HG02623 (cell line): ENCODE measurements around the gene ZNF787.
"Not testable (repeated sequence)": the region's sequence is repeated elsewhere in the genome, so short reads cannot be mapped to it uniquely, and the experiment has no call there.

Source experiments
- ATAC-seq: cut with Tn5 transposase; IDR thresholded peaks from one replicate; pipeline ENCODE4 v1.9.1; 2021; ENCODE audit warnings: moderate library complexity; ENCODE audit not compliant: unreplicated experiment

ZNF787 gene

DNA sequence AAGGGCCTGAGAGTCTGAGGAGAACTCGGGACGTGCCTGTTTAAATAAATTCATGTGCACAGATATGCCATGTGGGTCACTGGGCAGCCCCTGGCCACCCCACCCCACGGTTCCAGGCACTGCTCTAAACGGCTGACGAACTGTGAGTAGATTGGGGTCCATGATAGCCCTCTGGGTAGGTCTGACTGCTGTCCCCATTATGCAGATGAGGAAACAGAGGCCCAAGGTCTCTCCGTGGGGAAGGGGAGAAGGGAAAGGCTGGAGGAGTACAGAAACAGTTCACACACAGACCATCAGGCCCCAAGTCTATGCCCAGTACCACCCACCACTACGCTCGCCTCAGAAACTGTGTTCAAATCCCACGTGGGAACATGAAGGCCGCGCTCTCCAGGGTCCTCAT, 14.1 kb downstream of the ZNF787 start:
- no peak for ATAC-seq

DNA sequence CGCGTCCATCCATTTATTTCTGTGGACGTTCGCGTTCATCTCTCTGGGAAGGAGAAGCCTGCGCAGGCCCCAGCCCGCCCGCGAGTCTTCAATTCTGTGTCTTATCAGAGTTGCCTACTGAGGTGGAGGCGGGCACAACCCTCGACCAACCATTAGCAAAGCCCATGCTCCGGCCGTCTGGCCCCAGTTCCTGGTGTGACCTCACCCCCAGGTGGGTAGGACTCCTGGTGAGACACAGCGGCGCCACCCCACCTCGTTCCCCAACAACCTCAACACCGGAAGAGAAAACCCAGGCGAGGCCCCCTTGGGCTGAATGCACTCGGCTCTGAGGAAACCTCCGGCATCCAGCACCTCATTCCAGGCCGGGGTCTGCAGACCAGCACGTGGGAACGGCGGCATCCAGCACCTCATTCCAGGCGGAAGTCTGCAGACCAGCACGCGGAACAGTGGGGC, 14.7 kb downstream of the ZNF787 start:
- no peak for ATAC-seq

DNA sequence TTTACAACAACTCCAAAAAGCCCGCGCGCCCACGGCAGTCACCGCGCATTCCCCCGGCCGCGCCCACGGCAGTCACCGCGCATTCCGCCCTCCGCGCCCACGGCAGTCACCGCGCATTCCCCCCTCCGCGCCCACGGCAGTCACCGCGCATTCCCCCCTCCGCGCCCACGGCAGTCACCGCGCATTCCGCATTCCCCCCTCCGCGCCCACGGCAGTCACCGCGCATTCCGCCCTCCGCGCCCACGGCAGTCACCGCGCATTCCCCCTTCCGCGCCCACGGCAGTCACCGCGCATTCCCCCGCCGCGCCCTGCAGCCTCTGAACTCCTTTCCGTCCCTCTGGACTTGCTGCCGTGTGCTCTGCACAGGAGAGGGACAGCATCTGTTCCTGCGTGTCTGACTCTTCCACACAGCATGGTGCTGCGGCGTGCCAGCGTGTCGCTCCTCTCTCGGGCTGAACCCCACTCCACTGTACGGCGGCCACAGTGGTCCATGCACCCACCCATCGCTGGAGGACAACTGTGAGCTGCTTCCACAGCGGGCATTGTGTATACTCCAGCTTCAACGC, 15.2 kb downstream of the ZNF787 start:
- not testable (repeated sequence) for ATAC-seq

DNA sequence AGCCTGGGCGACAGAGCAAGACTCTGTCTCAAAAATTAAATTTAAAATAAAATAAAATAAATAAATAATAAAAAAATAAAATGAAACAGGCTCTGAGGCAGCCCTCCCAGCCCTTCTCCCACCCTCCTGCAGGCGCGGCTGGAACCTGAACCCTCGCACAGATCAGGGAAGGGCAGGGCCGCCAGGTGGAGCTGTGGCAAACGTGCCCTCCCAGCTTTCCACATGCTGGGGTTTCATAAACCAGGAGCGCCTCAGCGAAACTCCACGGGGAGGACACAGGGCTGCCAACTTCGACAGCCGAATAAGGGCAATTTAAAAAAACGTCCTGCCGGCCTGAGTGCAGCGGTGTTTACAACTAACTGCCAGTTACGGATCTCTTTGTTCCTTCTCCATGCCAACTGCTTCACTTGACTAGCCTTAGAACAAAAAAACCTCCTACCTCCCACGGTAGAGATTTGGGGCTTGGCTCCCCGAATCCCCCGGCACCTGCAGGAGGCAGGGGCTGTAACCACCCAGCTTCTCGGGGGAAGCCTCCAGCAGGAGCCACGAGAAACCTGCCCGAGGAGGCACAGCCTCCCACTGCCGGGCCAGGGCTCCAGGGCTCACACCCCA, 15.9 kb downstream of the ZNF787 start:
- no peak for ATAC-seq

DNA sequence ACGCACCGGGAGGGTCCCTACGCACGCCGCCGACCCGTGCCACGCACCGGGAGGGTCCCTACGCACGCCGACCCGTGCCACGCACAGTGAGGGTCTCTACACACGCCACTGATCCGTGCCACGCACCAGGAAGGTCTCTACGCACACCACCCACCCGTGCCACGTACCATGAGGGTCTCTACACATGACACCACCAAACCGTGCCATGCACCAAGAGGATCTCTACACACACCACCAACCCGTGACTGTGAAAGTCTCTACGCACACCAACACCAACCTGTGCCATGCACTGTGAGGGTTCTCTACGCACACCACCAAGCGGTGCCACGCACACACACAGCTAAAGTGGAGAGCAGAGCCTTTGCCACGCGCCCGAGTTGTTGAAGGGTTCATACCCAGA, 16.7 kb downstream of the ZNF787 start:
- no peak for ATAC-seq

DNA sequence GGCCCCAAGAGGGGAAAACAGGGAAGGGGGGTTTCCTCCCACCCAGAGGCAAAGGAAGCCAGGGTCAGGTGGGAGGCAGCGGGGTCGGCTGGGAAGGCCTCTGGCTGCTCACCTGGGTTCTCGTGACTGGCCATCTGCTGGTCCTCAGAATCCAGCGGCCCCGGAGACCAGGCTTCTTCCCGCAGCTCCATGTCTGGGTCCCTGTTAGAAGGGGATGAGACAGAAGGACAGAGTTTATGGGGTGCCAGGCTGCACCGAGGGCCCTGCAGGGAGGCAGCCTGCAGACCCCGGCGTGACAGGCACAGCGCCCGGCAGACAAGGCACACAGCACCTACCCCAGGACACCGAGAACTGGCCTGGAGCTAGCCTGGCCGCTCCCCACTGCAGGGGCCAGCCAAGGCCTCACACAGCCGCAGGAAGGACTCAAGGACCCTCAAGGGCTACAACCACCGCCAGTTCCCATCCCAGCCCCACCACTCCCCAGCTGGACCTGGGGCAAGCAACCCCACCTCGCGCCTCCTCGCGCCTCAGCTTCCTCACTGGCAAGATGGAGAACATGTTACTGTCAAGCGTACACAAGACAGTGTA, 18.0 kb downstream of the ZNF787 start:
- no peak for ATAC-seq

DNA sequence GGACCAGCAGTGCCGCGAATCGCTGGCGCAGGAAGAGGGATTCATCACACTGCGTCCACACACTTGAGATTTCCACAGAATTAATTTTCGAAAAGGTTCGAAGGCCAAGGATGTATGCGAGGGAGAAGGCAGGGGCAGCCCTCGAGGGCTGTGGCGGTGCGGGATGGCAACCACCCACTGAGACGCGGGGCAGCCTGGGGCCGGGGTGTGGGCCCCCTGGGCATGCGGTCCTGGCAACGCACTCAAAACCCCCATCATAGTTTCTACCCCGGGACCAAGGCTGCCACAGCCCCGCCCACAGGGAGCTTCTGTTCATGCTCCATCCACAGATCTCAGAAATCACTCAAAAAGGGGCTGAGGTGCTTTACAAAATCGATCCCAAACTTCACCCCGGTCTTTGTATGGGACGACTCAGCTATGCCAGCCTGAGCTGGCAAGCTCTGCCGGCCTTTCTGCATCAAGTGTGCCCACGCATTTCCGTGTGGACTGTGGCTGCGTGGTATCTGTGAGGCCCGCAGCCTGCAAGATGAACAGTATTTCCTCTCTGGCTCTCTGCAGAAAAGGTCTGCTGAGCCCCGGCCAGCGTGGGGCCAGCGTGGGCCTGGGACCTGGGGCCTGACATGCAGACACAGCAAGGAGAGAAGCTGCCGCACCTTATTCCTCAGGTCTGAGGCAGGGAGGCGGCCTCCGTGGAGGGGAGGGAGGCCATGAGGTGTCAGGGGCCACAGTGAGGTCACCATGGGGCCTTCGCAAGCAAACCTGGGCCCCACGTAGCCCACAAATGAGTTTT, 19.2 kb downstream of the ZNF787 start:
- no peak for ATAC-seq

DNA sequence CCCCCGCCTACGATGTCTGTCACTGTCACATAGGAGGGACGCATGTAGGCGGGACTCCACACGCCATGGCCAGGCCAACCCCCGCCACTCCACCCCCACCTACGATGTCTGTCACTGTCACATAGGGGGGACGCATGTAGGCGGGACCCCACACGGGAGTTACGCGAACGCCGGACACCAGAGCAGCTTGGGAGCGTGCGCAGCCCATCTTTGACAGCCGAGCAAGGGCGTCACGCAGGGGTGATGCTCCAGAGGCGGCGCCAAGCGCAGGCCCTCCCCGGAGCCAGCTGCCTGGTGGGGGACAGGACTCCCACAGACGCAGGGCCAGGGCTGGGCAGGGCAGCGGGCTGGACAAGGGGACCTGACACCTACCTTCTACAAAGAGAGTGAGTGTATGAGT, 20.0 kb downstream of the ZNF787 start:
- no peak for ATAC-seq

DNA sequence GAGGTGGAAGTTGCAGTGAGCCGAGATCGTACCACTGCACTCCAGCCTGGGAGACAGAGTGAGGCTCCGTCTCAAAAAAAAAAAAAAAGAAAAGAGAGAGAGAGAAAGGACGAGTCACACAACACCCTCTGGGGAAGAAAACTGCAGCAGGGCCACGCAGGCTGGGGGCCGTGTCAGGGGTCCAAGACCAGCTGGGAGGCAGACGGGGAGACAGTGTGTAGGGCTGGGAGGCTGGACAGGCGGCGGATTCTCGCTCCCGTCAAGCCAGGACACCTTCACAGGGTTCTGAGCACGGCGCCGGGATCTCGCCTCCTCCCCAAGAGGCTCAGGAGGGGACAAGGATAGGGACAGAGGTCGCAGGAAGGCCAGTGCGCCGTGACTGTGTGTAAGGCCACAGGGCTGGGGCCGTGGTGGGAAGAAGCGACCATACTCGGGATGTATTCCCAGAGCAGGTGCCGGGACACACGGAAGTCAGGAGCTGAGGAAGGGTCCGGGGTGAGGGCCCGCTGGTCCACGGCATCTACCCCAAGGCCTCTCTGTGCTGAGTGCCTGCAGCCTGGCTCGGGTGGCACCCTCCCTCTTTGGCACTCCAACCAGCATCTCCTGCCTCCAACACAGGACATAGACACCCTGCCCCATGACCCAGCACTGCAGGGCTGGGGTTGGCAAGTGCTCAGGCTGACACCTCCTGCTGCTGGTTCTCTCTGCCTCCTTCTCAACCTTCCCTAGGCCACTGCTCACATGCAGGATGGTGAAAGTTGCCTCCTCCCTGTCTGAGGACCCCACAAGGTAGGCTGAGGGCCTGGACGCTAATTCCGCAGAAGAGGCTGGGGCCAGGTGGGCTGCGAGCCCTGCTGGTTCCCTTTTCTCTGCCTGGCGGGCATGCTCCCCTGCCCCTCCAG, 21.2 kb downstream of the ZNF787 start:
- ATAC-seq: no peak

DNA sequence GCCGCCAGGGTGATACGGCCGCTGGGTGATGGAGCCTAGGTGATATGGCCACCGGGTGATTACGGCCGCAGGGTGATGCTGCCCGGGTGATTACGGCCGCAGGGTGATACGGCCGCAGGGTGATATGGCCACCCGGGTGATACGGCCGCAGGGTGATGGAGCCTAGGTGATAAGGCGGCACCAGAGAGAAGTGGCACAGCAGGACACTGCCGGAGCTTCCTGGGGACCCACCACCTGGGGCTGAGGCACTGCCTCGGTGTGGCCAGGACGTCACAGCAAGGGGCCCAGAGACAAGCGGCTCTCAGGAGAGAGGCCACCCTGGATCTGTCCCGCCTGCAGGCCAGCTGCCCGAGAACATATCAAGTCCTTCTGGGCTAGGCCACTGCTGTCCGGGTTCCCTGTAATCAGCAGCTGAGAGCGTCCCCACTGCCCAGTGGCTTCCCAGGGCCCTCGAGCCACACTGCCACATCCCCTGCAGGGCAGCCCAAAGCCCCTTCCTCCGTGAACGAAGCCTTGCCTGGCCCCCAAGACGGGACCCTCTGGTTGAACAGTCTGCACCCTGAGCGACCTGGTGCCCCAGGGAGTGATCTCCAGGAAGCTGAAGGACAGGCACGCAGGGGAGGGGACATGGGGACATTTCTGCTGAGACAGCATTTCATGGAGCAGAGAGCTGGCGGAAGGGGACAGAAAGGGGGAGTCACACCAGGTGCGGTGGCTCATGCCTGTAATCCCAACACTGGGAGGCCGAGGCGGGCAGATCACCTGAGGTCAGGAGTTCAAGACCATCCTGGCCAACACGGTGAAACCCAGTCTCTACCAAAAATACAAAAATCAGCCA, 22.1 kb downstream of the ZNF787 start:
- no peak for ATAC-seq

DNA sequence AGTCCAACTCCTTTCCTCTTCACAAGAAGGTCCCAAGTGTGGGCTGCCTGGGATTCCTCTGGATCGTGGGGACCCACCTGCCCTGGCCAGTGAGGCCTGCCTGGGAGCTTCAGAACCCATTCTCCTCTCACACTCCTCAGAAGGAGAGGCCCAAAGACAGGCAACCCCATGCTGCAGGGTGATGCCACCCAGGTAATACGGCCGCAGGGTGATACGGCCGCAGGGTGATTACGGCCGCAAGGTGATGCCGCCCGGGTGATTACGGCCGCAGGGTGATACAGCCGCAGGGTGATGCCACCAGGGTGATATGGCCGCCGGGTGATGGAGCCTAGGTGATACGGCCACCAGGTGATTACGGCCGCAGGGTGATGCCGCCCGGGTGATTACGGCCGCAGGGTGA, 22.9 kb downstream of the ZNF787 start:
- not testable (repeated sequence) for ATAC-seq

DNA sequence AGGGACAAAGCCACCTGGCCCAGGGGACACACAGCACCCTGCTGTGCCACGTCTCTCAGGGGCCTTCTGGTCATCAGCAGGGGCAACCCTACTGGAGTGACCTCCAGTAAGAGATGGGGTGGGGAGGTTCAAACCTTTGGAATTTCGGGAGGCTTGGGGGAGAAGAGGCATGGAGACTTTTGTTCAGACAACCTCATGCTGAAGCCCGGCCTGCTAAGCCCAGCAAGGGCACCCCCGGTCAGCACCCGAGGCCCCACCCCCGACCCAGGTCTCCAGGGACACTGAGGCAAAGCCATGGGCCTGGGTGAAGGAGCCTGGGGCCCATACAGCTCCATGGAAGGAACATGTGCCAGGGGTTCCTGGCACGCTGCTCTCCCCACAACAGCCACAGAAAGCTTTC, 23.3 kb downstream of the ZNF787 start:
- ATAC-seq: no peak

DNA sequence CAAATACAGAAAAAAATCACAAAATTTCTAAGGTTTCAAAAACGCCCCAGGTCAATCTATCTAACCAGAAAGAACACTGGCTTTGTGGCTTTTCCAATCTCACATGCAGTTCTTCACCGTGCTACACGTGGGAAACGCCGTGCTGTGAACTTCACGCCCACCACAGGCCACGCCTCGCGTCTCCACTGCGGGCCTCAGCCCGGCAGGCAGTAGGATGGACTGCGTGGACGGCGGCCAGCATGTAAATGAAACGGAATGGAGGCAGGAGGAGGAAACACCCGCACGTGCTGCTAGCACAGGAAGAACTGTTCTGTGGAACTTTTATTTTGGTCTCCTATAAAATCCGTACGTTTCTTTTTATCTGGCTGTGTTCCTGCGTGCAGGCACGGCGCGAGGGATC, 23.8 kb downstream of the ZNF787 start:
- no peak for ATAC-seq

DNA sequence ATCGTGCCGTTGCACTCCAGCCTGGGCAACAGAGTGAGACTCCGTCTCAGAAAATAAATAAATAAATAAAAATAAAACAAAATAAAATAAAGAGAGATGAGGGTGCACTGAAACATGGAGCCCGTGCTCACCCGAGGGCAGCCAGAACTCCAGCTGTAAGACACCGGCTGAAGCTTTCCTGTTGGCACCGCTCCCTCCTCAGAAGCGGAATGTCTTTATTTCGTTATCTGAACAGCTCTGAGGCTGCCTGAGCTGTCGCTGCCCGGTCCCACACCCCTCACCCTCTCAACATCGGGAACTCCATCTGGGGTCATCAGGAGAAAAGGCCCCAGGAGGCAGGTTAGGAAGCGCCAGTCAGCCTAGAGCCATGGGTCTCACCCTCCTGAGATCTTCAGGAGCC, 24.4 kb downstream of the ZNF787 start:
- ATAC-seq: no peak

DNA sequence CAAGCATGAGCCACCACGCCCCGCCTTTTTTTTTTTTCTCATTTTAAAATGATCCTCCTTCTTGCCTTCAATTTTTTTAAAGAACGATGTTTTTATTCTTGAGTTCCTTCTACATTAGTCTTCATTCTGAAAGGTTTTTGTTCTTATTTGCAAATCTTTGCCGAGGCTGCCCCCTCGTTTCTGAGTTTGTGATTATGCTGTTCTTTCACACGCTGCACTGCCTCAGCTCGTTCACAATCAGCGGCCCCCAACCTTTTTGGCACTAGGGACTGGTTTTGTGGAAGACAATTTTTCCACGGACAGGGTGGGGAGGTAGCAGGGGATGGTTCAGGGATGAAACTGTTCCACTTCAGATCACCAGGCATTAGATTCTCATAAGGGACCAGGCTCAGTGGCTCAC, 26.6 kb downstream of the ZNF787 start:
- ATAC-seq: no peak

DNA sequence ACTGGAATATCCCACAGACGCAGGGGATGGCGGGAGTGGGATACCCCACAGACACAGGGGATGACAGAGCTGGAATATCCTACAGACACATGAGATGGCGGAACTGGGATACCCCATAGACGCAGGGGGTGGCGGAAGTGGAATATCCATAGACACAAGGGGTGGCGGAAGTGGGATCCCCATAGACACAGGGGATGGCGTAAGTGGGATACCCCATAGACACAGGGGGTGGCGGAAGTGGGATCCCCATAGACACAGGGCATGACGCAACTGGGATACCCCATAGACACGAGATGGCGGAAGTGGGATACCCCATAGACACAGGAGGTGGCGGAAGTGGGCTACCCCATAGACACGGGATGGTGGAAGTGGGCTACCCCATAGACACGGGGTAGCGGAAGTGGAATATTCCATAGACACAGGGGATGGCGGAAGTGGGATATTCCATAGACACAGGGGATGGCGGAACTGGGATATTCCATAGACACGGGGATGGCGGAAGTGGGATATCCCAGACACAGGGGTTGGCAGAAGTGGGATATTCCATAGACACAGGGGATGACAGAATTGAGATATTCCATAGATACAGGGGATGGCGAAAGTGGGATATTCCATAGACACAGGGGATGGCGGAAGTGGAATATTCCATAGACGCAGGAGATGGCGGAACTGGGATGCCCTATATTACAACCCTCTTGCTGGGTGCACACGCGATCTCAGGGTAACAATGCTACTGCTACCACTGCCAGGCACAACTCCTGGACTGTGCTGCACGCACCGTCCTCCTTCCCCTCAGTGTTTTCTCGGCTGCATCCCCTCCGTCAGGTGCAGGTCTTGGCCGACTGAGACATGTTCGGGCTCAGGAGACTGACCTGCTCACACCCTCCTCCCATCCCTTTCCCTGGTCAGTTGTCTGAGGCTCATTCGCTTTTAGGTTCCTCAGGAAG, 28.1 kb downstream of the ZNF787 start:
- no peak for ATAC-seq

DNA sequence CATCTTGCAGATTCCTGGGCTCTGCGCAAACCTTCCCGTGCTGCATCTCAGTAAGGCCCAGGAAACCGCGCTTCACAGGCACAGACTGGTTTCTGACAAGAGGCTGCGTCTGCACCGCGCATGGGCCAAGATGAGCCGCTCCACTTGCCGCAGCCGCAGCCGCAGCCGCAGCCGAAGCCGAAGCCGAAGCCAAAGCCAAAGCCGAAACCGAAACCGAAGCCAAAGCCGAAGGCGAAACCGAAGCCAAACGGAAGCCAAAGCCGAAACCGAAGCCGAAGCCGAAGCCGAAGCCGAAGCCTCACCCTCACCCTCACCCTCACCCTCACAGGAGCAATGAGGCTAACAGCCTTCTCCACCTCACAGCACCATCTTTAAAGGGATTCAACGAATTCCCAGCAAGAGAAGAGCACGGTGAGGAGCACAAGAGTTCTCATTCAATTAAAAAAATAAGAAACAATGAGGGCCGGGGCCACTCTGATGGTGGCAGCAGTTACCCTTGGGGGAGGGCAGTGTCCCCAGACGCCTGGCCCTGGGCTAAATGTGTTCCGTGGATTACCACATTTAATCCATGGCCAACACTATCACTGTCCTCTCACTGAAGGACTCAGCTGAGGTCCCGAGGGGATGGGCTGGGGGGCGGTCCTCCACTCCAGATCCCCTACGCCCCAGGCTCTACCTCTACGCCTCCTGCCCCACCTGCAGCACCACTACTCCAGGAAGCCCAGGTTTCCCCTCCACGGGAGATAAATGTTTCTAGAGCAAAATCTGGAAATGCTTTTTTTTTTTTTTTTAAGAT, 29.1 kb downstream of the ZNF787 start:
- ATAC-seq: no peak

DNA sequence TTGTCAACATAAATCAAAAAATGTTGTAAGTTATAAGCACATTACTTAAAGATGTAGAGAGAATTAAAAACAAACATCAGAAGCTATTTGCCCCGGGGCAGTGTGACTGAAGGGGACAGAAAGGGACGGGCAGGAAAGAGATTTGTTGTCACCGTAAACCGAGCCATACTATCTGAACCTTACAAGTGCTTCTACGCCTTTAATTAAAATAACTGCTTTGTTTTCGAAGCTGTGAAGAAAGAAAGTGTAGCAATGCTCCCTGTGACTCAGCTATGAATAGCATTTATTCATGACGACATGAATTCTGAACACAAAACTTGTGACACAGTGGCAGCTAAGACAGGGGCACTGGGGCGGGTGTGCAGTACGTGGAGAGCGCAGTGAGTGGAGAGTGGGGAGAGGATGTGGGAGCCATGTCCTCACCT, 30.0 kb downstream of the ZNF787 start:
- ATAC-seq: no peak
